GM12801 (cell line): ENCODE data around the gene CCNT1.

ENCODE experiments used
- CTCF ChIP-seq: IDR thresholded peaks from one replicate; pipeline ENCODE4 v1.5.1; 2011; ENCODE audit warnings: control low read depth; ENCODE audit not compliant: insufficient read length; ENCODE audit errors: extremely low read depth

The CCNT1 gene

GRCh38 chr12:48716493-48717251 is at the start of gene CCNT1:
TSS of gene CCNT1 (minus strand) at chr12:48716707. CDS start at chr12:48716675, 32 bp downstream.
- no peak for TF ChIP-seq CTCF

GRCh38 chr12:48765753-48766162 is 49.3 kb upstream of the CCNT1 start:
- TF ChIP-seq CTCF, result no peak

GRCh38 chr12:48764521-48764920 is 48.0 kb upstream of the CCNT1 start:
- TF ChIP-seq CTCF, result no peak

GRCh38 chr12:48758737-48759136 is 42.2 kb upstream of the CCNT1 start:
- no peak for TF ChIP-seq CTCF

GRCh38 chr12:48758186-48758585 is 41.7 kb upstream of the CCNT1 start:
- no peak for TF ChIP-seq CTCF

- no peak for TF ChIP-seq CTCF
These were observed 34.4 kb upstream of the CCNT1 start for GRCh38 chr12:48750769-48751356.

GRCh38 chr12:48750215-48750614 is 33.7 kb upstream of the CCNT1 start:
- TF ChIP-seq CTCF, result no peak
